GM21619 (cell line): ENCODE measurements around the gene GNAZ.

Source experiments
- ATAC-seq: cut with Tn5 transposase; IDR thresholded peaks from one replicate; pipeline ENCODE4 v1.9.1; 2021; ENCODE audit not compliant: unreplicated experiment

The GNAZ gene

GRCh38 chr22:23105919-23106318 is 35.6 kb downstream of the GNAZ start:
- no peak for ATAC-seq

- ATAC-seq = no peak
Observed at GRCh38 chr22:23106344-23106743, 36.0 kb downstream of the GNAZ start.

DNA sequence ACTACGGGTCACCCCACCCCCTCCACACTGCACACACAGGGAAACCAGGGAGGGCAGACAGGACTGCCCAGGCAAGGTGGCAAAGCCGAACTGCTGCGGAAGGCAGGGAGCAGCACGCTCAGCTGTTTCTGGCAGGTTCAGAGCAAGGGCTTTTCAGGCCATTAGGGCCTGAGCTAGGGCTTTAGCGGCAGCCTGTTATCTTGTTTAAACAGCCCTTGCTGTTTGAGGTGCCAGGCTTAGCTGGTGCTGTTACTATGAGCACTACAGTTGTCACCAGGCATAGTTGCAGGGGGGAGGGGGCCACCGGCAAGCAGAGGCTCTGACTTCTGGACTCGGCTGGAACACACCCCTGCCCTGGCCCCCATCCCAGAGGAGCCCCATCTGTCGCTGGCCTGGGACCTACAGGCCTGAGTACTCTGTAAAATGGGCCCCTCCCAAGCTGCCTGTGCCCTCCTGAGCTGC is 36.6 kb downstream of the GNAZ start:
- no peak for ATAC-seq

DNA sequence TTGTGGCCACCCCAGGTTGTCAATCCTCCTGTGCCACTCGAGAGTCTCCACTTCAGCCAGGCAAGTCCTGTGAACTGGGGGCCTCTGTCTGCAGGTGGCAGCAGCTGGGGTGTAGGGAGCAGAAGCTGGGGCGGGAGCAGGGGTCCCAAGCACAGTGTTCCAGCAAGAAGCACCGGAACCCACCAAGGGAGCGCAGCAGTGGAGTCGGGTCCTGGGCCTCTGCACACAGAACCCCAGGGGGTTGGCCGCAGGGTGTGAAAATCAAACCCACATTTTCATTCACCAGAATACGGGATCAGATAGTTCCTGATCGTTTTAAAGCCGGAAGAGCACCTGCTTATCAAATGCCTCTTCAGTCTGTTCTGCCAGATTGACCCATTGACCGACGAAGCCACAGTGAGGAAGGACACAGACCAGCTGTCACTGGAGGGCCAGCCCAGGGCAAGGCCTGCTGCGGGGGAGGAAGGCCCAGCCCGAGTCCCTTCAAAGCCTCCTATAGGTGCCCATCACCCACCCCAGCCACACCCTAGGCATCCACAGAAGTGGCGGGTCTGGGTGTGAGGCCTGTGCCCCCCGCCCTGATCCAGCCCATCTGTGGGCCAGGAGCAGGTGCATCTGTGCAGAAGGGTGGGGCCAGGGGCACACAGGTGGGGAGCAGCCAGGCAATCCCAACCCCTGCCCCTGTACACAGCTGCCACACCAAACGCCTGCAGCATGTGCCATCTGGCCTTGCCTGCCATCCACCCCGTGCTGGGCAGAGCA is 37.3 kb downstream of the GNAZ start:
- ATAC-seq = no peak

- ATAC-seq = no peak
Observed at GRCh38 chr22:23108249-23109078, 38.1 kb downstream of the GNAZ start.

GRCh38 chr22:23109079-23109347 is 38.7 kb downstream of the GNAZ start:
- no peak for ATAC-seq

GRCh38 chr22:23109441-23109978 is 39.2 kb downstream of the GNAZ start:
- no peak for ATAC-seq

GRCh38 chr22:23110190-23110921 is 40.0 kb downstream of the GNAZ start:
- ATAC-seq = no peak

- ATAC-seq = no peak
Observed at GRCh38 chr22:23110922-23111527, 40.7 kb downstream of the GNAZ start.

GRCh38 chr22:23112472-23113012 is 42.2 kb downstream of the GNAZ start:
- ATAC-seq = no peak

GRCh38 chr22:23113067-23113846 is 42.9 kb downstream of the GNAZ start:
- no peak for ATAC-seq

DNA sequence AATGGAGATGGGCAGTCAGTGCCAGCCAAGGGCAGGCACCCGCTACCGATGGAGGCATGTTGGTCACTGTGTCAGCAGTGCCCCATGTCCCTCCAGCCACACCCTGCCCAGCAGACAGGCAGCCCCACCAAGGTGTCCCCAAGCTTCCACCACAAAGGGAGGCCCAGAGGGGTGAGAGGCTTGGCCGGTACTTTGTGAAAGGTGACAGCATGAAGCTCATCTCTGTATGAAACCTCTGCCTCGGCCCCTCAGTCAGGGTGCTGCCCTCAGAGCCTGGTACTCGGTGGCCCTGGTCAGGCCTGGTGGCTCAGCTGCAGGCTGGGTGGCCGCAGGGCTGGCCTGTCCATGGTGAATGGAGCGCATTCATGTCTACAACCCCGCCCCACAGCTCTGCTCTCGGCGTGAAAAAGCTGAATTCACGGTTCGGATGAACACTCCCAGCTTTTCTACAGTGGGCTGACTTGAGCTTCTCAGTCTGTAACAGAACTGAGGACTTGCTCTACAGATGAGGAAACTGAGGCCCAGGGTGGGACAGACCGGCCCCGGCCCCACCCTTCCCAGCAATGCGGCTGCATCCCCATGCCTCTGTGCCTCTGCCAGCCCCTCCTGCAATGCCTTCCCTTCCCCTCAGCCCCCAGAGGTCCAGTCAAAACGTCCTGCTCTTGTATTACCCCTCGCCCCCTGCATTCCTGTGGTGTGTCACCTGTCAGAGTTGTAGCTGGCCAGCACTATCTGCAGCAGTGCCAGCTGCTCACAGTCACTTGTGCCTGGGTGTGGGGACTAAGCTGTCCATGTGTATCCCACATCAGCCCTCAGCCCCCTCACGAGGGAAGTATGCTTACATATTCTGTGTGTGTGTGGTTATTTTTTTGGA is 43.8 kb downstream of the GNAZ start:
- ATAC-seq = no peak

GRCh38 chr22:23114721-23115020 is 44.4 kb downstream of the GNAZ start:
- no peak for ATAC-seq

- no peak for ATAC-seq
Observed at GRCh38 chr22:23115369-23115768, 45.0 kb downstream of the GNAZ start.

DNA sequence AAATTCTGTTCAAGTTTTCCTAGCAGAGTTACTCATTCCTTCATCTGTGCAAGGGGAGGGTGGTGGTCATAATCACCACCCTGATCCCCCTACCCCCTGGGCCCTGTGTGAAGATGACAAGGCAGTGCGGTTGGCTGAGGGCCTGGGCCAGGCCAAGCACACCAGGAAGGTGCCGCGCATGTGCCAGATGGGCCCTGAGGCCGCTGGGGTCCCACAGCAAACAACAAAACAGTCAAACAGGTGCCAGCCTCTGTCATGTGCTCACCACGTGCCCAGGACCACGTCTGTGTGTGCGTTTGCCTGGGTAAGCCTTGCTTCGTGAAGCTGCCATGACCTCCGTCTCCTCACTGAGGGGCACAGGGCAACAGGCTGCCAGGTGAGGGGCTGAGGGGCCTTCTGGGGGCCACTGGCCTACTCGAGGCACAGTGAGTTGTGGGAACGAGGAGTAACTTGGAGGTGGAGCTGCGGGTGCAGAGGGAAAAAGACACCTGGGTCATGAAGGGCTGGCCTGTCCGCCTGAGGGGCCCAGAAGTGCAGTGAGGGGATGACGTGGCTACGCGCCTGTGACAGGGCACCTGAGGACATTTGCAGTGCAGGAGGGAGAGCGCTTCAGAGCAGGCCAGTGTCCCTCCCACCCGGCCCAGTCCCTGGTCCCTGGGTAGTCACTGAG is 45.6 kb downstream of the GNAZ start:
- no peak for ATAC-seq

DNA sequence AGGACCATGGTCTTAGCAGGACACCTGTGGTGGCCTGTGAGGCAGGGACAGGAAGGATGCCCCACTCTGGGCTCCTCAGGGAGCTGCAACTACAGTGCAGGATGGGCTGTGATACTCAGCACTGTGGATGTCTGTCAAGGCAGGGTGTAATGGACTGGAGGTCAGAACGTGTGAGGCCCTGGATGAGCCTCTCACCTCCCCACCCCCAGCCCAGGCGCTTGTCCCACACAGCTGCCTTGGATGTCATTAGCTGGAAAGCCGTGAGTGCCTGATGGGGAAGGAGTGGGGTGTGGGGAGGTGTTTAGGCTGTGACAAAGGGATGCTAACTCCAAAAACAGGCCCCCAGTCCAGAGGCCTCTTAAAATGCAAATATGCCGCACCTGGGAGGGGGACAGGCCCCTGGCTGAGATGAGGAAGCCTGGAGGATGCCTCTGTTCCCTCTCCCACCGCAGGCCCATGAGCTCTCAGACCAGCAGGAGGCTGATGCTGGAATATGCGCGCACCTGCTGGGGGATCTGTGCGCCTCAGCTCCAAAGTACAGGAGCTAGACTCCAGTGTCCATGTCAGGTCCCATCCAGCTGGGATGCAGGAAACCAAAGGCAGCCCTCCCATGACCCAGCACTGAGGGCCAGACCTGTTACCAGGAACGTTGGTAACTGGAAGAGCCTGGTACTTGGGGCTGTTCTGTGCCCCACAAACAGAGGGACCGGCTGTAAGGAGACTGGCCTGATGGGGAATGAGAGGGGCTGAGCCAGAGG is 46.4 kb downstream of the GNAZ start:
- no peak for ATAC-seq

DNA sequence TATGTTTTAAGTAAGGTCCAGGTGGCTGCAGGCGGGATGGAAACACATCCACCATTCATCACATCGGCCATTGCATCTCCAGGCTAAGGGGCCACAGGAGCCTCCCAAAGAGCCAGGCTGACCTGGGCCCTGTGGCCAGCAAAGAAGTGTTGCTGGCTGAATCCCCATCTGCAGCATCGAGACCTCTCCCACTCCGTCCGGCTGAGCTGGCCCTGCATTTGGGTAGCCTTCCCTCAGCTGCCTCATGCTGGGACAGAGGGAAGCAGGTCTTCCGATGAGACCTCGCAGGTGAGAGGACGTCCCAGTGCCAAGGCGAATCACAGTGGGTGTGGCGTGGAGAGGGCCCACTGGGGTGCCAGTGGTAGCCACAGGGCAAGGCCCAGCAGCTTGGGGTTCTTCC is 47.0 kb downstream of the GNAZ start:
- ATAC-seq = no peak
